Measurements from ENCODE around the gene RFPL3.
"Not testable (repeated sequence)": the region's sequence is repeated elsewhere in the genome, so short reads cannot be mapped to it uniquely, and the experiment has no call there.

RFPL3 gene

GRCh38 chr22:32331236-32331917 lies 26.3 kb upstream of the RFPL3 start:
- DNase-seq: no peak

GRCh38 chr22:32331918-32332725 lies 25.5 kb upstream of the RFPL3 start:
- no peak for DNase-seq

GRCh38 chr22:32333141-32333768 lies 24.4 kb upstream of the RFPL3 start:
- DNase-seq: no peak

- no peak for DNase-seq
Observed at GRCh38 chr22:32333769-32334659, 23.7 kb upstream of the RFPL3 start.

GRCh38 chr22:32334660-32335365 lies 22.9 kb upstream of the RFPL3 start:
- DNase-seq: no peak

- no peak for DNase-seq
Observed at GRCh38 chr22:32335471-32335870, 22.2 kb upstream of the RFPL3 start.

GRCh38 chr22:32336121-32336603 lies 21.5 kb upstream of the RFPL3 start:
- DNase-seq: no peak

GRCh38 chr22:32336771-32337424 lies 20.8 kb upstream of the RFPL3 start:
- no peak for DNase-seq

- DNase-seq: not testable (repeated sequence)
Observed at GRCh38 chr22:32337425-32337824, 20.2 kb upstream of the RFPL3 start.

GRCh38 chr22:32338757-32339156 lies 18.9 kb upstream of the RFPL3 start:
- no peak for DNase-seq

- no peak for DNase-seq
Observed at GRCh38 chr22:32339190-32340012, 18.3 kb upstream of the RFPL3 start.

- DNase-seq: no peak
Observed at GRCh38 chr22:32340411-32340810, 17.3 kb upstream of the RFPL3 start.

- DNase-seq: no peak
Observed at GRCh38 chr22:32341122-32341740, 16.4 kb upstream of the RFPL3 start.

- peak; percentile 16 for DNase-seq
Observed at GRCh38 chr22:32342977-32343376, 14.7 kb upstream of the RFPL3 start.

GRCh38 chr22:32343941-32344340 lies 13.7 kb upstream of the RFPL3 start:
- DNase-seq: no peak

- DNase-seq: no peak
Observed at GRCh38 chr22:32348031-32348611, 9.5 kb upstream of the RFPL3 start.

- DNase-seq: not testable (repeated sequence)
Observed at GRCh38 chr22:32351875-32352274, 5.8 kb upstream of the RFPL3 start.

- DNase-seq: no peak
Observed at GRCh38 chr22:32352681-32353080, 5.0 kb upstream of the RFPL3 start.

- DNase-seq: no peak
Observed at GRCh38 chr22:32353292-32353691, 4.4 kb upstream of the RFPL3 start.

GRCh38 chr22:32353840-32354239 lies 3.8 kb upstream of the RFPL3 start:
- no peak for DNase-seq

Data from NK-92 treated with Interleukin-12 subunit alpha and Interleukin-12 subunit beta, amount 100 ng/mL, for 24 hours (cell line).